H1 (cell line): Measurements from ENCODE around the gene SKAP1.

ENCODE experiments used
- HDAC6 ChIP-seq: IDR thresholded peaks from one replicate; pipeline ENCODE4 v1.7.1; 2012; ENCODE audit warnings: low read depth, mild to moderate bottlenecking, inconsistent platforms, low read length, moderate library complexity
- POLR2A ChIP-seq, 2 experiments: IDR thresholded peaks; 1 replicate in 1 of 2; 2 replicates in 1 of 2; pipeline ENCODE4 v1.6.1; 2011; ENCODE audit warnings: low read depth in 2 of 2, low read length in 2 of 2, mild to moderate bottlenecking in 2 of 2; ENCODE audit errors: control extremely low read depth in 1 of 2
- POLR2AphosphoS5 ChIP-seq: IDR thresholded peaks from 2 replicates; pipeline ENCODE4 v1.6.1; 2011; ENCODE audit warnings: low read depth, low read length
- RAD21 ChIP-seq, 2 experiments: IDR thresholded peaks in 1 of 2; conservative IDR thresholded peaks in 1 of 2; 2 replicates each; pipeline ENCODE4 v1.6.1; 2011; ENCODE audit warnings: low read depth in 2 of 2, low read length in 2 of 2, improper control_type of control experiment in 1 of 2, inconsistent platforms in 1 of 2, mild to moderate bottlenecking in 1 of 2, moderate library complexity in 1 of 2
- RXRA ChIP-seq: IDR thresholded peaks from 2 replicates; pipeline ENCODE4 v1.6.1; 2011; ENCODE audit warnings: low read depth, mild to moderate bottlenecking, low read length, moderate library complexity; ENCODE audit not compliant: insufficient read depth
- SIRT6 ChIP-seq: IDR thresholded peaks from one replicate; pipeline ENCODE4 v1.7.1; 2012; ENCODE audit warnings: low read length, inconsistent platforms
- SIX5 ChIP-seq: IDR thresholded peaks from 2 replicates; pipeline ENCODE4 v1.6.1; 2011; ENCODE audit warnings: mild to moderate bottlenecking, low read depth, low read length
- SP2 ChIP-seq: IDR thresholded peaks from 2 replicates; pipeline ENCODE4 v1.6.1; 2012; ENCODE audit warnings: mild to moderate bottlenecking, low read length, inconsistent platforms
- SRF ChIP-seq: IDR thresholded peaks from 2 replicates; pipeline ENCODE4 v1.6.1; 2011; ENCODE audit warnings: mild to moderate bottlenecking, low read depth, low read length, moderate library complexity
- SUZ12 ChIP-seq: fragments of 200-600 bp; sonication (generic); IDR thresholded peaks from 2 replicates; pipeline ENCODE4 v1.6.1; 2012; ENCODE audit warnings: mild to moderate bottlenecking, inconsistent platforms, low read length, moderate library complexity, mixed read lengths
- TAF1 ChIP-seq: IDR thresholded peaks from 2 replicates; pipeline ENCODE4 v1.6.1; 2011; ENCODE audit warnings: mild to moderate bottlenecking, low read depth, low read length
- TF ChIP-seq, protein P1 (sequence below), 3 experiments: IDR thresholded peaks; 1 replicate in 2 of 3; 2 replicates in 1 of 3; pipeline versions ENCODE4 v1.5.1 to v1.6.1; 2011; ENCODE audit warnings: low read length in 3 of 3, mild to moderate bottlenecking in 3 of 3, inconsistent platforms in 2 of 3, low read depth in 1 of 3, moderate library complexity in 1 of 3; ENCODE audit not compliant: insufficient read depth in 1 of 3; ENCODE audit errors: control extremely low read depth in 1 of 3
- TF ChIP-seq, protein P2 (sequence below): fragments of 300-600 bp; sonication (generic); IDR thresholded peaks from 2 replicates; pipeline ENCODE4 v1.7.1; 2012; ENCODE audit warnings: low read length, moderate library complexity, mild to moderate bottlenecking, inconsistent platforms; ENCODE audit not compliant: insufficient replicate concordance
- TF ChIP-seq, protein P3 (sequence below): IDR thresholded peaks from 2 replicates; pipeline ENCODE4 v1.6.1; 2011; ENCODE audit warnings: low read depth, mild to moderate bottlenecking, low read length; ENCODE audit not compliant: insufficient read depth

DNA sequence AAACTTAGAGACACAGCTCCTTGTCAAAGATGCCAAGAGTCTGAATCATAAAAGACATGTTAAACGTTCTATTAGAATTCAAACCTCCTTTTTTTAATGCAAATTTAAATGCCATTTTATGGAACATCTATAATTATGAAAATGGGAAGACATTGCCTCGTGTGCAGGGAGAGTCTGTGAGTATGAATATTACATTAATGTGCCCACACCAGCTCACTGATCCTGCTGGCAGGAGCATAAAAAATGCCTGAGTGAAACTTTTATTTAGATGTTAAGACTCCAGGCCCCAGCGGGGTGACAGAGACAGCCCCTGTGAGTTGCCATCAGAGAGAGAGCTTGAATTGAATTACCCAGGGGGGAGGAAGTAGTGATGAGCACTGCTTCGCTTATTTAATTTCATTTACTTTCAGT lies 237.7 kb downstream of the SKAP1 start:
- TF ChIP-seq, protein P1, sequence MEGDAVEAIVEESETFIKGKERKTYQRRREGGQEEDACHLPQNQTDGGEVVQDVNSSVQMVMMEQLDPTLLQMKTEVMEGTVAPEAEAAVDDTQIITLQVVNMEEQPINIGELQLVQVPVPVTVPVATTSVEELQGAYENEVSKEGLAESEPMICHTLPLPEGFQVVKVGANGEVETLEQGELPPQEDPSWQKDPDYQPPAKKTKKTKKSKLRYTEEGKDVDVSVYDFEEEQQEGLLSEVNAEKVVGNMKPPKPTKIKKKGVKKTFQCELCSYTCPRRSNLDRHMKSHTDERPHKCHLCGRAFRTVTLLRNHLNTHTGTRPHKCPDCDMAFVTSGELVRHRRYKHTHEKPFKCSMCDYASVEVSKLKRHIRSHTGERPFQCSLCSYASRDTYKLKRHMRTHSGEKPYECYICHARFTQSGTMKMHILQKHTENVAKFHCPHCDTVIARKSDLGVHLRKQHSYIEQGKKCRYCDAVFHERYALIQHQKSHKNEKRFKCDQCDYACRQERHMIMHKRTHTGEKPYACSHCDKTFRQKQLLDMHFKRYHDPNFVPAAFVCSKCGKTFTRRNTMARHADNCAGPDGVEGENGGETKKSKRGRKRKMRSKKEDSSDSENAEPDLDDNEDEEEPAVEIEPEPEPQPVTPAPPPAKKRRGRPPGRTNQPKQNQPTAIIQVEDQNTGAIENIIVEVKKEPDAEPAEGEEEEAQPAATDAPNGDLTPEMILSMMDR (IDR thresholded peaks at IDR 0.05; ENCODE audit: control extremely low read depth in 1 of 3, insufficient read depth in 1 of 3, low read depth in 1 of 3, low read length in 3 of 3) = no peak
- TF ChIP-seq TAF1 (no peak), POLR2A (IDR thresholded peaks at IDR 0.05; ENCODE audit: control extremely low read depth in 1 of 2, low read depth in 2 of 2, low read length in 2 of 2) (no peak), POLR2AphosphoS5 (no peak), SIX5 (no peak), RAD21 (IDR thresholded peaks at IDR 0.05 in 1 of 2, conservative IDR thresholded peaks at IDR 0.05 in 1 of 2; ENCODE audit: low read depth in 2 of 2, low read length in 2 of 2) (no peak), SIRT6 (no peak), SRF (no peak), HDAC6 (no peak), SP2 (no peak), RXRA (no peak), SUZ12 (no peak)
- TF ChIP-seq, protein P2, sequence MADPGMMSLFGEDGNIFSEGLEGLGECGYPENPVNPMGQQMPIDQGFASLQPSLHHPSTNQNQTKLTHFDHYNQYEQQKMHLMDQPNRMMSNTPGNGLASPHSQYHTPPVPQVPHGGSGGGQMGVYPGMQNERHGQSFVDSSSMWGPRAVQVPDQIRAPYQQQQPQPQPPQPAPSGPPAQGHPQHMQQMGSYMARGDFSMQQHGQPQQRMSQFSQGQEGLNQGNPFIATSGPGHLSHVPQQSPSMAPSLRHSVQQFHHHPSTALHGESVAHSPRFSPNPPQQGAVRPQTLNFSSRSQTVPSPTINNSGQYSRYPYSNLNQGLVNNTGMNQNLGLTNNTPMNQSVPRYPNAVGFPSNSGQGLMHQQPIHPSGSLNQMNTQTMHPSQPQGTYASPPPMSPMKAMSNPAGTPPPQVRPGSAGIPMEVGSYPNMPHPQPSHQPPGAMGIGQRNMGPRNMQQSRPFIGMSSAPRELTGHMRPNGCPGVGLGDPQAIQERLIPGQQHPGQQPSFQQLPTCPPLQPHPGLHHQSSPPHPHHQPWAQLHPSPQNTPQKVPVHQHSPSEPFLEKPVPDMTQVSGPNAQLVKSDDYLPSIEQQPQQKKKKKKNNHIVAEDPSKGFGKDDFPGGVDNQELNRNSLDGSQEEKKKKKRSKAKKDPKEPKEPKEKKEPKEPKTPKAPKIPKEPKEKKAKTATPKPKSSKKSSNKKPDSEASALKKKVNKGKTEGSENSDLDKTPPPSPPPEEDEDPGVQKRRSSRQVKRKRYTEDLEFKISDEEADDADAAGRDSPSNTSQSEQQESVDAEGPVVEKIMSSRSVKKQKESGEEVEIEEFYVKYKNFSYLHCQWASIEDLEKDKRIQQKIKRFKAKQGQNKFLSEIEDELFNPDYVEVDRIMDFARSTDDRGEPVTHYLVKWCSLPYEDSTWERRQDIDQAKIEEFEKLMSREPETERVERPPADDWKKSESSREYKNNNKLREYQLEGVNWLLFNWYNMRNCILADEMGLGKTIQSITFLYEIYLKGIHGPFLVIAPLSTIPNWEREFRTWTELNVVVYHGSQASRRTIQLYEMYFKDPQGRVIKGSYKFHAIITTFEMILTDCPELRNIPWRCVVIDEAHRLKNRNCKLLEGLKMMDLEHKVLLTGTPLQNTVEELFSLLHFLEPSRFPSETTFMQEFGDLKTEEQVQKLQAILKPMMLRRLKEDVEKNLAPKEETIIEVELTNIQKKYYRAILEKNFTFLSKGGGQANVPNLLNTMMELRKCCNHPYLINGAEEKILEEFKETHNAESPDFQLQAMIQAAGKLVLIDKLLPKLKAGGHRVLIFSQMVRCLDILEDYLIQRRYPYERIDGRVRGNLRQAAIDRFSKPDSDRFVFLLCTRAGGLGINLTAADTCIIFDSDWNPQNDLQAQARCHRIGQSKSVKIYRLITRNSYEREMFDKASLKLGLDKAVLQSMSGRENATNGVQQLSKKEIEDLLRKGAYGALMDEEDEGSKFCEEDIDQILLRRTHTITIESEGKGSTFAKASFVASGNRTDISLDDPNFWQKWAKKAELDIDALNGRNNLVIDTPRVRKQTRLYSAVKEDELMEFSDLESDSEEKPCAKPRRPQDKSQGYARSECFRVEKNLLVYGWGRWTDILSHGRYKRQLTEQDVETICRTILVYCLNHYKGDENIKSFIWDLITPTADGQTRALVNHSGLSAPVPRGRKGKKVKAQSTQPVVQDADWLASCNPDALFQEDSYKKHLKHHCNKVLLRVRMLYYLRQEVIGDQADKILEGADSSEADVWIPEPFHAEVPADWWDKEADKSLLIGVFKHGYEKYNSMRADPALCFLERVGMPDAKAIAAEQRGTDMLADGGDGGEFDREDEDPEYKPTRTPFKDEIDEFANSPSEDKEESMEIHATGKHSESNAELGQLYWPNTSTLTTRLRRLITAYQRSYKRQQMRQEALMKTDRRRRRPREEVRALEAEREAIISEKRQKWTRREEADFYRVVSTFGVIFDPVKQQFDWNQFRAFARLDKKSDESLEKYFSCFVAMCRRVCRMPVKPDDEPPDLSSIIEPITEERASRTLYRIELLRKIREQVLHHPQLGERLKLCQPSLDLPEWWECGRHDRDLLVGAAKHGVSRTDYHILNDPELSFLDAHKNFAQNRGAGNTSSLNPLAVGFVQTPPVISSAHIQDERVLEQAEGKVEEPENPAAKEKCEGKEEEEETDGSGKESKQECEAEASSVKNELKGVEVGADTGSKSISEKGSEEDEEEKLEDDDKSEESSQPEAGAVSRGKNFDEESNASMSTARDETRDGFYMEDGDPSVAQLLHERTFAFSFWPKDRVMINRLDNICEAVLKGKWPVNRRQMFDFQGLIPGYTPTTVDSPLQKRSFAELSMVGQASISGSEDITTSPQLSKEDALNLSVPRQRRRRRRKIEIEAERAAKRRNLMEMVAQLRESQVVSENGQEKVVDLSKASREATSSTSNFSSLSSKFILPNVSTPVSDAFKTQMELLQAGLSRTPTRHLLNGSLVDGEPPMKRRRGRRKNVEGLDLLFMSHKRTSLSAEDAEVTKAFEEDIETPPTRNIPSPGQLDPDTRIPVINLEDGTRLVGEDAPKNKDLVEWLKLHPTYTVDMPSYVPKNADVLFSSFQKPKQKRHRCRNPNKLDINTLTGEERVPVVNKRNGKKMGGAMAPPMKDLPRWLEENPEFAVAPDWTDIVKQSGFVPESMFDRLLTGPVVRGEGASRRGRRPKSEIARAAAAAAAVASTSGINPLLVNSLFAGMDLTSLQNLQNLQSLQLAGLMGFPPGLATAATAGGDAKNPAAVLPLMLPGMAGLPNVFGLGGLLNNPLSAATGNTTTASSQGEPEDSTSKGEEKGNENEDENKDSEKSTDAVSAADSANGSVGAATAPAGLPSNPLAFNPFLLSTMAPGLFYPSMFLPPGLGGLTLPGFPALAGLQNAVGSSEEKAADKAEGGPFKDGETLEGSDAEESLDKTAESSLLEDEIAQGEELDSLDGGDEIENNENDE = no peak
- TF ChIP-seq, protein P3, sequence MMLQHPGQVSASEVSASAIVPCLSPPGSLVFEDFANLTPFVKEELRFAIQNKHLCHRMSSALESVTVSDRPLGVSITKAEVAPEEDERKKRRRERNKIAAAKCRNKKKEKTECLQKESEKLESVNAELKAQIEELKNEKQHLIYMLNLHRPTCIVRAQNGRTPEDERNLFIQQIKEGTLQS = no peak
